ENCODE measurements around the gene SLC25A11.

SLC25A11 gene

GRCh38 chr17:4939796-4940554 is at the start of gene SLC25A11, which contains the start of gene RNF167:
Gene SLC25A11 (minus strand): TSS chr17:4940046. CDS start chr17:4939910, 136 bp downstream.
Gene RNF167 (plus strand): TSS chr17:4940268. CDS start chr17:4940910, 642 bp downstream.
- peak; percentile 88 to 94 for DNase-seq (ENCODE audit: low read depth in 2 of 2)

GRCh38 chr17:4987767-4988567 is 48.1 kb upstream of the SLC25A11 start:
- DNase-seq (ENCODE audit: low read depth in 2 of 2), result no peak

- peak; percentile 84 to 87 for DNase-seq (ENCODE audit: low read depth in 2 of 2)
These were observed 47.3 kb upstream of the SLC25A11 start, which contains the start of gene CAMTA2 for GRCh38 chr17:4986951-4987766. Gene CAMTA2 (minus strand): TSS chr17:4987675. CDS start chr17:4986222, 1,453 bp downstream.

- DNase-seq (ENCODE audit: low read depth in 2 of 2), result no peak
These were observed 46.6 kb upstream of the SLC25A11 start for GRCh38 chr17:4986403-4986802.

GRCh38 chr17:4982305-4982704 is 42.5 kb upstream of the SLC25A11 start:
- no peak for DNase-seq (ENCODE audit: low read depth in 2 of 2)

GRCh38 chr17:4980644-4981216 is 40.9 kb upstream of the SLC25A11 start:
- peak in 1 of 2 donors; percentile 25 for DNase-seq (ENCODE audit: low read depth in 2 of 2)

GRCh38 chr17:4978726-4979125 is 38.9 kb upstream of the SLC25A11 start:
- DNase-seq (ENCODE audit: low read depth in 2 of 2), result no peak

GRCh38 chr17:4974115-4974670 is 34.3 kb upstream of the SLC25A11 start:
- no peak for DNase-seq (ENCODE audit: low read depth in 2 of 2)

- no peak for DNase-seq (ENCODE audit: low read depth in 2 of 2)
These were observed 33.6 kb upstream of the SLC25A11 start for GRCh38 chr17:4973256-4974114.

GRCh38 chr17:4972752-4973151 is 32.9 kb upstream of the SLC25A11 start:
- DNase-seq (ENCODE audit: low read depth in 2 of 2), result no peak

- DNase-seq (ENCODE audit: low read depth in 2 of 2), result no peak
These were observed 32.5 kb upstream of the SLC25A11 start for GRCh38 chr17:4972322-4972721.

GRCh38 chr17:4971826-4972225 is 32.0 kb upstream of the SLC25A11 start:
- no peak for DNase-seq (ENCODE audit: low read depth in 2 of 2)

GRCh38 chr17:4970273-4970672 is 30.4 kb upstream of the SLC25A11 start:
- no peak for DNase-seq (ENCODE audit: low read depth in 2 of 2)

- DNase-seq (ENCODE audit: low read depth in 2 of 2), result peak; percentile 32 to 42
These were observed 29.8 kb upstream of the SLC25A11 start for GRCh38 chr17:4969551-4970173.

GRCh38 chr17:4969047-4969550 is 29.3 kb upstream of the SLC25A11 start:
- DNase-seq (ENCODE audit: low read depth in 2 of 2), result peak in 1 of 2 donors; percentile 34

GRCh38 chr17:4968486-4969046 is 28.7 kb upstream of the SLC25A11 start:
- DNase-seq (ENCODE audit: low read depth in 2 of 2), result peak; percentile 16 to 38

GRCh38 chr17:4967539-4968485 is 28.0 kb upstream of the SLC25A11 start, which contains the start of gene SPAG7:
Gene SPAG7 (minus strand): TSS chr17:4967817. CDS start chr17:4967804, 13 bp downstream.
- peak; percentile 87 to 90 for DNase-seq (ENCODE audit: low read depth in 2 of 2)

Data from stimulated activated CD4-positive, alpha-beta T cell treated with anti-CD3 and anti-CD28 coated beads, Interleukin-4, amount 100 ng/mL, for 48 hours (primary cell).